ENCODE data around the gene SUB1.

DNA sequence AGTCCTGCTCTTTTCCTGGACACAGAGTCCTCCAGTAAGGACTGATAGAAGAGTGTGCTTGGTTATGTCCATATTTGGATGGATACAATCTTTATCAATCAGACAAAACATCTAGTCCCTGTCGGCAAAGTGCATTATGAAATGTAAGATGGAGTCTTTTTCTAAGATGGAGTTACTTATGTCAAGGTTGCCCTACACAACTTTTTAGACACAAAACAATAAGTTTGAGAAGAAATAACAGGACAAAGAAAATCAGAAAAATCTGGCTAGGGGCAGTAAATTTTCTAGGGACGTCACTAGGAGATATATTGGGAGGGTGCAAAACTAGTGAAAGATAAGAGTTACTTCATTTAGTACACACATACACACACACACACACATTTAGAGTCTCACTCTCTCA is 23.3 kb upstream of the SUB1 start:
- TF ChIP-seq, protein P1, sequence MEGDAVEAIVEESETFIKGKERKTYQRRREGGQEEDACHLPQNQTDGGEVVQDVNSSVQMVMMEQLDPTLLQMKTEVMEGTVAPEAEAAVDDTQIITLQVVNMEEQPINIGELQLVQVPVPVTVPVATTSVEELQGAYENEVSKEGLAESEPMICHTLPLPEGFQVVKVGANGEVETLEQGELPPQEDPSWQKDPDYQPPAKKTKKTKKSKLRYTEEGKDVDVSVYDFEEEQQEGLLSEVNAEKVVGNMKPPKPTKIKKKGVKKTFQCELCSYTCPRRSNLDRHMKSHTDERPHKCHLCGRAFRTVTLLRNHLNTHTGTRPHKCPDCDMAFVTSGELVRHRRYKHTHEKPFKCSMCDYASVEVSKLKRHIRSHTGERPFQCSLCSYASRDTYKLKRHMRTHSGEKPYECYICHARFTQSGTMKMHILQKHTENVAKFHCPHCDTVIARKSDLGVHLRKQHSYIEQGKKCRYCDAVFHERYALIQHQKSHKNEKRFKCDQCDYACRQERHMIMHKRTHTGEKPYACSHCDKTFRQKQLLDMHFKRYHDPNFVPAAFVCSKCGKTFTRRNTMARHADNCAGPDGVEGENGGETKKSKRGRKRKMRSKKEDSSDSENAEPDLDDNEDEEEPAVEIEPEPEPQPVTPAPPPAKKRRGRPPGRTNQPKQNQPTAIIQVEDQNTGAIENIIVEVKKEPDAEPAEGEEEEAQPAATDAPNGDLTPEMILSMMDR (IDR thresholded peaks at IDR 0.05), result no peak
- no peak for TF ChIP-seq POLR2A (IDR thresholded peaks at IDR 0.05)
- TF ChIP-seq POLR2AphosphoS5 (IDR thresholded peaks at IDR 0.05), result no peak
- TF ChIP-seq EP300 (IDR thresholded peaks at IDR 0.05), result no peak
